Spleen (tissue), 11 donors: ENCODE results near the gene PHF24. TPM values are rescaled to one million over a fixed set of nuclear protein-coding genes. Genes with fewer than 3 reads are reported as not detected.
"Not testable (repeated sequence)": the region's sequence is repeated elsewhere in the genome, so short reads cannot be mapped to it uniquely, and the experiment has no call there.

Experiments
- DNase-seq: peaks from one replicate; pipeline ENCODE4 v3.0.0-alpha.2; 2020
- H3K27ac ChIP-seq, 8 donors: fragments of 200-600 bp; sonication (generic) in 7 of 8; 1 replicate in 4 of 8; 2 replicates in 4 of 8; pipeline versions ENCODE4 v1.5.0 to v1.8.0; 2016 to 2021; ENCODE audit warnings: inconsistent platforms in 4 of 8, mild to moderate bottlenecking in 4 of 8, moderate library complexity in 1 of 8
- H3K27me3 ChIP-seq, 7 donors: fragments of 200-600 bp; sonication (generic) in 6 of 7; replicated peaks in 1 of 7; 1 replicate in 4 of 7; 2 replicates in 3 of 7; pipeline versions ENCODE4 v1.5.0 to v1.8.0; 2016 to 2021; ENCODE audit warnings: inconsistent platforms in 3 of 7, mild to moderate bottlenecking in 1 of 7
- H3K36me3 ChIP-seq, 6 donors: fragments of 200-600 bp; sonication (generic) in 5 of 6; 1 replicate in 4 of 6; 2 replicates in 2 of 6; pipeline versions ENCODE4 v1.5.0 to v1.8.0; 2016 to 2021; ENCODE audit warnings: inconsistent platforms in 2 of 6
- H3K4me1 ChIP-seq, 6 donors: fragments of 200-600 bp; sonication (generic) in 5 of 6; 1 replicate in 3 of 6; 2 replicates in 3 of 6; pipeline versions ENCODE4 v1.5.0 to v1.8.0; 2016 to 2021; ENCODE audit warnings: inconsistent platforms in 3 of 6
- H3K4me3 ChIP-seq, 8 donors: fragments of 200-600 bp; sonication (generic) in 7 of 8; 1 replicate in 4 of 8; 2 replicates in 4 of 8; pipeline versions ENCODE4 v1.5.0 to v1.8.0; 2016 to 2021; ENCODE audit warnings: inconsistent platforms in 4 of 8, mild to moderate bottlenecking in 4 of 8, moderate library complexity in 2 of 8
- H3K9me3 ChIP-seq, 8 donors: fragments of 200-600 bp; sonication (generic) in 7 of 8; 1 replicate in 4 of 8; 2 replicates in 4 of 8; pipeline versions ENCODE4 v1.5.0 to v1.8.0; 2016 to 2021; ENCODE audit warnings: inconsistent platforms in 4 of 8
- CTCF ChIP-seq, 11 experiments: fragments of 200-600 bp in 7 of 11; fragments of 450-650 bp in 4 of 11; sonication (generic) in 4 of 11; IDR thresholded peaks in 8 of 11; conservative IDR thresholded peaks in 3 of 11; 1 replicate in 7 of 11; 2 replicates in 4 of 11; pipeline versions ENCODE4 v1.4.0 to v1.8.0; 2016 to 2021; ENCODE audit warnings: antibody characterized with exemption in 11 of 11, inconsistent platforms in 4 of 11, mild to moderate bottlenecking in 1 of 11
- POLR2A ChIP-seq, 3 donors: fragments of 450-650 bp; IDR thresholded peaks; one replicate each; pipeline ENCODE4 v1.5.1; 2017; ENCODE audit warnings: antibody characterized with exemption in 3 of 3, mild to moderate bottlenecking in 1 of 3
- POLR2AphosphoS5 ChIP-seq, 3 donors: sonication (generic); formaldehyde crosslinking; IDR thresholded peaks; one replicate each; pipeline ENCODE4 v1.5.1; 2017; ENCODE audit warnings: antibody characterized with exemption in 3 of 3
- WGBS, 5 donors: extraction: QIAGEN DNeasy Blood & Tissue Kit in 3 of 5; methylation state at CpG; one replicate each; pipeline versions ENCODE4 v1.1.5 to v1.1.7; 2013 to 2018; 5-methylcytosine and 5-hydroxymethylcytosine counted together
- intact Hi-C: fragments of 100-400 bp; cut with DNase I; formaldehyde crosslinking; loops from one replicate; pipeline ENCODE4 v1.15.0; 2023; ENCODE audit warnings: low total_unique reads
- polyA plus RNA-seq, 3 donors: library from polyadenylated mRNA; stranded (reverse); fragments of 200-250 nt; gene quantifications; one replicate each; pipeline ENCODE4 v1.2.1, GENCODE V29; 2013
- total RNA-seq, 7 donors: library from RNA; depleted of rRNA in 3 of 7; stranded (reverse); fragments of >200 nt in 3 of 7; fragmentation: NEBNext Ultra II Directional in 4 of 7; extraction: Animal tissue kit (Norgen Biotek cat#: 25700) in 4 of 7; gene quantifications; one replicate each; pipeline versions ENCODE4 v1.1.0 to v1.2.1, GENCODE V29; 2016 to 2021
- donor health status: healthy with polysubstance abuse.
- donor health status: DM: no; HTN: no; CAD: no; lungs with moderate emphysema.
- donor health status: DM: no; HTN: no; CAD: no.
- donor health status: Bipolar disorder and iron deficiency.
- donor health status: healthy.
- donor health status: DM: no; HTN: no; CAD: no.
- donor health status: DM: yes; HTN: yes; CAD: no.

PHF24 gene
- total and polyA plus RNA-seq, 10 donors, result 0.17 to 2.4 (median 0.37) TPM

GRCh38 chr9:35000535-35001284 is 42.6 kb downstream of the PHF24 start:
- peaks cover 0 to 18% (median 0%) of the 10 kb centered on the region in 6 donors for H3K36me3 ChIP-seq
- no peak for DNase-seq
- no peak overlapping the region for H3K27ac ChIP-seq
- peaks cover 0 to 27% (median 10%) of the 10 kb centered on the region in 6 donors for H3K4me1 ChIP-seq
- H3K9me3 ChIP-seq, result no peaks in the 10 kb centered on the region
- 94 to 98% (median 96%) methylated on average over 6 of the region's 6 CpGs for WGBS, 5 donors
- intact Hi-C loops, result no loop called here
- H3K27me3 ChIP-seq, result no peaks in the 10 kb centered on the region
- no peak overlapping the region for H3K4me3 ChIP-seq
- no peak for TF ChIP-seq CTCF (IDR thresholded peaks at IDR 0.05 in 8 of 11, conservative IDR thresholded peaks at IDR 0.05 in 3 of 11)
- no peak for TF ChIP-seq POLR2A (IDR thresholded peaks at IDR 0.05)
- TF ChIP-seq POLR2AphosphoS5 (IDR thresholded peaks at IDR 0.05), result no peak

GRCh38 chr9:35001285-35001677 is 43.2 kb downstream of the PHF24 start:
- Histone ChIP-seq H3K27ac (no peak overlapping the region), H3K9me3 (no peaks in the 10 kb centered on the region), H3K4me3 (no peak overlapping the region), H3K36me3 (peaks cover 0 to 15% (median 0%) of the 10 kb centered on the region in 6 donors), H3K27me3 (no peaks in the 10 kb centered on the region), H3K4me1 (peaks cover 0 to 22% (median 7%) of the 10 kb centered on the region in 6 donors)
- TF ChIP-seq CTCF (IDR thresholded peaks at IDR 0.05 in 8 of 11, conservative IDR thresholded peaks at IDR 0.05 in 3 of 11) (no peak), POLR2AphosphoS5 (IDR thresholded peaks at IDR 0.05) (no peak)
- 70 to 81% (median 74%) methylated on average over 2 of the region's 2 CpGs for WGBS, 5 donors
- no peak for DNase-seq
- intact Hi-C loops, result no loop called here

DNA sequence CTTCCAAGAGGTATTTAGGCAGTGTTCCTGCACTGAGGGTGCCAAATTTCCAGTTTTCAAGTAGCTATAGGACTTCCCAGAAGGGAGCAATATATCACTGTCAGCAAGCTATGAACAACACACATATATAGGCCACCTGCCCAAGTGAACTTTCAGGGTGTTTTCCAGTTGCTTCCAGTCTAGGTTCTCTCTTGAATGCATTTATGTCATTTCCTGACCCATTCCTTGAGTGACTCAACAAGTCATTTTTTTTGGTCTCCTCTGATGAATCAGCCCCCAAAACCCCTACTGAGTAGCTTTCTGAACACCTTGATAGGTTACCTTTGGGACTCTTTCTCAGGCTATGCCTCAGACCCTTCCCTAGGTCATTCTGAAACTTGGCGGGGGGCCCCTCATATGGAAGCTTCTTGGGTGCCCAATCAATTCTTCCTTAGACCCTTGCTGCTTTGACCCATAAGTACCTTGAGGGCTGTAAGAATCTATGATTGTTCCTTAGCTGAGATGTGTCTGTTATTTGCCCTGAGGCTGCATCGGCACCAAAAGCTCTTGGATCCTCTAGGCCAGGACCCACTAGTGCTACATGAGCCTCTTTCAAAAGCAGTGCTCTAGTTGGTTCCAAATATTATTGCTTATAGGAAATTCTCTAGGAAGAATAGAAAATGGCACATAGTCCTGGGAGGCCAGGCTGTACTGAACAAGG is 43.9 kb downstream of the PHF24 start:
- no peaks in the 10 kb centered on the region for H3K9me3 ChIP-seq
- intact Hi-C loops, result no loop called here
- 89 to 100% (median 93%) methylated on average over 2 of the region's 2 CpGs for WGBS, 5 donors
- H3K4me1 ChIP-seq, result peaks cover 0 to 15% (median 7%) of the 10 kb centered on the region in 6 donors
- no peak overlapping the region for H3K4me3 ChIP-seq
- TF ChIP-seq POLR2A (IDR thresholded peaks at IDR 0.05), result no peak
- DNase-seq, result no peak
- no peak overlapping the region for H3K27ac ChIP-seq
- H3K36me3 ChIP-seq, result peaks cover 0 to 8% (median 0%) of the 10 kb centered on the region in 6 donors
- H3K27me3 ChIP-seq, result no peaks in the 10 kb centered on the region

- DNase-seq, result no peak
- Histone ChIP-seq H3K4me3 (no peak overlapping the region), H3K4me1 (peaks cover 0 to 8% (median 4%) of the 10 kb centered on the region in 6 donors), H3K36me3 (peaks cover 0 to 2% (median 0%) of the 10 kb centered on the region in 6 donors), H3K27me3 (no peaks in the 10 kb centered on the region), H3K27ac (no peak overlapping the region), H3K9me3 (no peaks in the 10 kb centered on the region)
- TF ChIP-seq CTCF (IDR thresholded peaks at IDR 0.05 in 8 of 11, conservative IDR thresholded peaks at IDR 0.05 in 3 of 11), result no peak
- TF ChIP-seq POLR2A (IDR thresholded peaks at IDR 0.05), result no peak
- TF ChIP-seq POLR2AphosphoS5 (IDR thresholded peaks at IDR 0.05), result no peak
- intact Hi-C loops, result no loop called here
These were observed 44.5 kb downstream of the PHF24 start for GRCh38 chr9:35002623-35003022.

GRCh38 chr9:35004299-35004698 is 46.2 kb downstream of the PHF24 start:
- intact Hi-C loops, DNase-seq, H3K9me3 ChIP-seq, H3K4me3 ChIP-seq, H3K27me3 ChIP-seq, H3K36me3 ChIP-seq, H3K4me1 ChIP-seq, H3K27ac ChIP-seq: not testable (repeated sequence)
- 86 to 94% (median 87%) methylated on average over 14 of the region's 14 CpGs for WGBS, 5 donors
